ENCODE data around the gene TTC16.

- TF ChIP-seq POLR2A (IDR thresholded peaks at IDR 0.05; ENCODE audit: low read depth, low read length) (no peak), POLR2AphosphoS5 (IDR thresholded peaks at IDR 0.05; ENCODE audit: low read depth, low read length) (no peak), TAF1 (IDR thresholded peaks at IDR 0.05; ENCODE audit: low read depth, low read length) (no peak)
These were observed 43.0 kb downstream of the TTC16 start for GRCh38 chr9:127758843-127759242.

Data from GM12891 (cell line).